Nephron progenitor cell (in vitro differentiated cells): ENCODE data around the gene RNF13.
"Not testable (repeated sequence)": the region's sequence is repeated elsewhere in the genome, so short reads cannot be mapped to it uniquely, and the experiment has no call there.

Source experiments
- DNase-seq: peaks from one replicate; pipeline ENCODE4 v3.0.0; 2021
- H3K27ac Mint-ChIP-seq: 2 replicates; pipeline ENCODE4 v1.8.0; 2021; ENCODE audit warnings: mild to moderate bottlenecking, moderate library complexity, mixed read lengths
- H3K27me3 Mint-ChIP-seq: 2 replicates; pipeline ENCODE4 v1.8.0; 2021; ENCODE audit warnings: mild to moderate bottlenecking, low read depth, mixed read lengths; ENCODE audit not compliant: poor library complexity
- H3K36me3 Mint-ChIP-seq: 2 replicates; pipeline ENCODE4 v1.8.0; 2021; ENCODE audit warnings: low read depth, mixed read lengths
- H3K4me1 Mint-ChIP-seq: 2 replicates; pipeline ENCODE4 v1.8.0; 2021; ENCODE audit warnings: mixed read lengths
- H3K4me3 Mint-ChIP-seq: 2 replicates; pipeline ENCODE4 v1.8.0; 2021; ENCODE audit warnings: mild to moderate bottlenecking, moderate library complexity, mixed read lengths
- H3K9me3 Mint-ChIP-seq: 2 replicates; pipeline ENCODE4 v1.8.0; 2021; ENCODE audit warnings: mild to moderate bottlenecking, moderate library complexity, mixed read lengths
- CTCF ChIP-seq: fragments of 200-600 bp; sonication (generic); IDR thresholded peaks from 2 replicates; pipeline ENCODE4 v1.5.0; 2021; ENCODE audit warnings: antibody characterized with exemption

The RNF13 gene

GRCh38 chr3:149832086-149832485 lies 19.1 kb downstream of the RNF13 start:
- Mint-ChIP-seq H3K27me3 (peaks cover 6% of the 10 kb centered on the region), H3K36me3 (peaks cover 74% of the 10 kb centered on the region), H3K4me1 (no peaks in the 10 kb centered on the region), H3K4me3 (no peak overlapping the region), H3K9me3 (peaks cover 83% of the 10 kb centered on the region), H3K27ac (no peak overlapping the region)
- TF ChIP-seq CTCF: no peak
- no peak for DNase-seq

GRCh38 chr3:149833241-149833640 lies 20.2 kb downstream of the RNF13 start:
- H3K4me1 Mint-ChIP-seq: no peaks in the 10 kb centered on the region
- no peak overlapping the region for H3K4me3 Mint-ChIP-seq
- peaks cover 86% of the 10 kb centered on the region for H3K36me3 Mint-ChIP-seq
- H3K27ac Mint-ChIP-seq: no peak overlapping the region
- peaks cover 6% of the 10 kb centered on the region for H3K27me3 Mint-ChIP-seq
- TF ChIP-seq CTCF: no peak
- no peak for DNase-seq
- peaks cover 90% of the 10 kb centered on the region for H3K9me3 Mint-ChIP-seq

GRCh38 chr3:149838491-149838890 lies 25.5 kb downstream of the RNF13 start:
- H3K4me3 Mint-ChIP-seq, H3K4me1 Mint-ChIP-seq, DNase-seq, H3K27me3 Mint-ChIP-seq, H3K27ac Mint-ChIP-seq: not testable (repeated sequence)
- Mint-ChIP-seq H3K9me3 (peaks cover 58% of the 10 kb centered on the region), H3K36me3 (peaks cover 64% of the 10 kb centered on the region)

DNA sequence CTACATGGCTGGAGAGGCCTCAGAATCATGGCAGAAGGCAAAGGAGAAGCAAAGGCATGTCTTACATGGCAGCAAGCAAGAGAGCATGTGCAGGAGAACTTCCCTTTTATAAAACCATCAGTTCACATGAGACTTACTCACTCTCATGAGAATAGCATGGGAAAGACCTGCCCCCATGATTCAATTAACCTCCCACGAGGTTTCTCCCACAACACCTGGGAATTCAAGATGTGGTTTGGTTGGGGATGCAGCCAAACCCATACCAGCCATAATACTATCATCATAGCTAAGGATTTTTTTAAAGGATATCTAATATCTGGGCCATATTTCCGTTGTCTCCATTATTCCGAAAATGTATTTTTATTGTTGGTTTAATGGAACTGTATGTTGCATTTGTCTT lies 26.5 kb downstream of the RNF13 start:
- not testable (repeated sequence) for H3K27me3 Mint-ChIP-seq, H3K4me3 Mint-ChIP-seq, H3K27ac Mint-ChIP-seq, H3K4me1 Mint-ChIP-seq, DNase-seq
- peaks cover 54% of the 10 kb centered on the region for H3K36me3 Mint-ChIP-seq
- H3K9me3 Mint-ChIP-seq: peaks cover 48% of the 10 kb centered on the region

DNA sequence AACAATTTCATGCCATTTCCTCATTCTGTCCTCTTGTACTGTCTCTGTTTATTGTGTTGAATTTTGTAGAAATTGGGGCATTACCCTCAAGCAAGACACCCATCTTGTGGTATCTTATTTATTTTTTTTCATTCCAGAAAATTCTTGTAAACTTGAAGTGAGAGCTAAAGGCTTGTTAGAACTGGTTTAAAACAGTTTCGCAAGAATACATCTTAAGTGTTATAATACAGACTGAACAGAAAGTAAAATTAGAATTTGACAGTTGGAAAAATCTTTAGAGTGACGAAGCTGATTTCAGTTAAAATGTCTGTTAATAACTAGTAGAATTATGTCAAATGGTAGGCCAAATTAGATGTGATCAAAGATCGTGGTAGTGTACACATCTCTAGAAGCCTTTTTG lies 26.9 kb downstream of the RNF13 start:
- TF ChIP-seq CTCF: no peak
- H3K4me1 Mint-ChIP-seq: peaks cover 6% of the 10 kb centered on the region

DNA sequence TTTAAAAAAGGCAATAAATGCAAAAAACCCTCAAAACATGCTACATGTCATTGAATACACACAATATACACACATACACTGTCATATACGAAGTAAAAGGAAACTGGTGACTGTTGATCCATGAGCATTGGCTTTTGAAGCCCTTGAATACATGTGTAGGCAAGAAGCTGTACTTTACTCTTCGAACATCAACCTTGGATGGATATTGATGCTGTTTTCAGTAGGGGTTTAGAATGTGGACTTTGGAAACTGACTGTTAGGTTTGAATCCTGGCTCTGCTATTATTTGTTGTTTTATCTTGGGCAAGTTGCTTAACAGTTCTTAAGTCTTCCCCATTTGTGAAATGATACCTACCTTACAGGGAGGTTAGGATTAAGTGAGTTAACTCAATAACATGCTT lies 30.5 kb downstream of the RNF13 start:
- Mint-ChIP-seq H3K27ac (no peak overlapping the region), H3K4me3 (no peak overlapping the region), H3K27me3 (no peaks in the 10 kb centered on the region), H3K4me1 (peaks cover 6% of the 10 kb centered on the region), H3K36me3 (peaks cover 39% of the 10 kb centered on the region), H3K9me3 (peaks cover 8% of the 10 kb centered on the region)
- no peak for TF ChIP-seq CTCF
- no peak for DNase-seq

More for the DNA sequence above, 26.9 kb downstream of the RNF13 start:
- Mint-ChIP-seq H3K27ac (no peak overlapping the region), H3K4me3 (no peak overlapping the region), H3K27me3 (peaks cover 6% of the 10 kb centered on the region), H3K36me3 (peaks cover 50% of the 10 kb centered on the region), H3K9me3 (peaks cover 44% of the 10 kb centered on the region)
- DNase-seq: no peak

DNA sequence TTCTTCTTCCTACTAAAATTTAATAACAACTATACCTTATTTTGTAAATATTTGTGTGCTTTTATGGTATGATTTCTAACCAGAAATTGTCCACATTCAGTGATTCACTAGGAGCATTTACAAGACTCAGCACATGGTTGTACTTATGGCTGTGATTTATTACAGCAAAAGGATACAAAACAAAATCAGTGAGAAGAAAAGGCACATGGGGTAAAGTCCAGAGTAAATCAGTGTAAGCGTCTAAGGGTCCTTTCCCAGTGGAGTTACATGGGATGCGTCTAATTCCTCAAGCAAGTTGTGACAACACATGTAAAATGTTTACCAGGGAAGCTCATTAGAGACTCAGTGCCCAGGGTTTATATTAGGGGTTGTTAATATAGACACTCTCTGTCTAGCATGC lies 31.1 kb downstream of the RNF13 start:
- TF ChIP-seq CTCF: no peak
- peaks cover 42% of the 10 kb centered on the region for H3K36me3 Mint-ChIP-seq

More for the DNA sequence above, 31.1 kb downstream of the RNF13 start:
- peaks cover 7% of the 10 kb centered on the region for H3K9me3 Mint-ChIP-seq
- H3K27ac Mint-ChIP-seq: peak overlapping the region; percentile 8
- DNase-seq: no peak
- no peaks in the 10 kb centered on the region for H3K27me3 Mint-ChIP-seq
- no peak overlapping the region for H3K4me3 Mint-ChIP-seq
- peaks cover 6% of the 10 kb centered on the region for H3K4me1 Mint-ChIP-seq
